HepG2 (cell line): Measurements from ENCODE around the gene TRAPPC4. TPM values are rescaled to one million over a fixed set of nuclear protein-coding genes. Genes with fewer than 3 reads are reported as not detected.
A peak's percentile ranks its signal among the peaks of the same experiment; 100 is the strongest.

ENCODE experiments used
- CAMTA2 ChIP-seq: sonication (generic); formaldehyde crosslinking; IDR thresholded peaks from 2 replicates; pipeline ENCODE4 v1.4.0; 2020; ENCODE audit warnings: mild to moderate bottlenecking, missing genetic modification reagents, borderline replicate concordance
- CREBL2 ChIP-seq: sonication (generic); formaldehyde crosslinking; IDR thresholded peaks from 2 replicates; pipeline ENCODE4 v1.8.1; 2023; ENCODE audit warnings: missing genetic modification reagents, mild to moderate bottlenecking, borderline replicate concordance
- ELF3 ChIP-seq: IDR thresholded peaks from 2 replicates; pipeline ENCODE4 v1.6.1; 2016; ENCODE audit warnings: missing genetic modification reagents, missing compliant biosample characterization
- FOXA3 ChIP-seq: IDR thresholded peaks from 2 replicates; pipeline ENCODE4 v1.6.1; 2016; ENCODE audit warnings: missing genetic modification reagents, missing compliant biosample characterization
- IKZF4 ChIP-seq: sonication (generic); formaldehyde crosslinking; IDR thresholded peaks from 2 replicates; pipeline ENCODE4 v1.5.1; 2020; ENCODE audit warnings: borderline replicate concordance, mild to moderate bottlenecking, low read depth, missing genetic modification reagents; ENCODE audit errors: not compliant biosample characterization
- KDM2A ChIP-seq: sonication (generic); formaldehyde crosslinking; IDR thresholded peaks from 2 replicates; pipeline ENCODE4 v1.4.0; 2020; ENCODE audit warnings: low read depth, missing genetic modification reagents, borderline replicate concordance
- LCORL ChIP-seq, 2 experiments: fragments of 450-650 bp in 1 of 2; sonication (generic) in 1 of 2; formaldehyde crosslinking in 1 of 2; IDR thresholded peaks; 2 replicates each; pipeline versions ENCODE4 v1.5.0 to v1.6.1; 2017 to 2020; ENCODE audit warnings: antibody characterized with exemption in 1 of 2, missing genetic modification reagents in 1 of 2
- LRRFIP1 ChIP-seq: sonication (generic); formaldehyde crosslinking; conservative IDR thresholded peaks from 2 replicates; pipeline ENCODE4 v1.4.0; 2020; ENCODE audit warnings: missing genetic modification reagents
- MED1 ChIP-seq: sonication (generic); formaldehyde crosslinking; IDR thresholded peaks from 2 replicates; pipeline ENCODE4 v1.4.0; 2020; ENCODE audit warnings: missing genetic modification reagents
- MEF2D ChIP-seq: sonication (generic); formaldehyde crosslinking; IDR thresholded peaks from 2 replicates; pipeline ENCODE4 v1.5.1; 2020; ENCODE audit warnings: mild to moderate bottlenecking, missing genetic modification reagents
- NCOR1 ChIP-seq: fragments of 200-600 bp; sonication (generic); IDR thresholded peaks from 2 replicates; pipeline ENCODE4 v1.7.0; 2017; ENCODE audit warnings: antibody characterized with exemption, low read length, borderline replicate concordance
- NONO ChIP-seq, 2 experiments: fragments of 450-650 bp in 1 of 2; sonication (generic) in 1 of 2; formaldehyde crosslinking in 1 of 2; IDR thresholded peaks in 1 of 2; conservative IDR thresholded peaks in 1 of 2; 2 replicates each; pipeline versions ENCODE4 v1.6.1 to v1.8.0; 2017 to 2022; ENCODE audit warnings: mild to moderate bottlenecking in 1 of 2, missing genetic modification reagents in 1 of 2, moderate library complexity in 1 of 2
- PHF20 ChIP-seq: sonication (generic); formaldehyde crosslinking; IDR thresholded peaks from 2 replicates; pipeline ENCODE4 v1.5.0; 2020; ENCODE audit warnings: mild to moderate bottlenecking, missing genetic modification reagents
- SMAD3 ChIP-seq: sonication (generic); formaldehyde crosslinking; IDR thresholded peaks from 2 replicates; pipeline ENCODE4 v1.4.0; 2020; ENCODE audit warnings: missing genetic modification reagents
- SPEN ChIP-seq: sonication (generic); formaldehyde crosslinking; IDR thresholded peaks from 2 replicates; pipeline ENCODE4 v1.5.1; 2020; ENCODE audit warnings: low read depth, mild to moderate bottlenecking, missing genetic modification reagents
- TAF15 ChIP-seq: fragments of 200-400 bp; formaldehyde crosslinking; IDR thresholded peaks from one replicate; pipeline ENCODE4 v1.6.1; 2018; ENCODE audit warnings: mild to moderate bottlenecking, low read depth, low read length; ENCODE audit not compliant: poor library complexity, severe bottlenecking
- TBP ChIP-seq: sonication (generic); formaldehyde crosslinking; IDR thresholded peaks from 2 replicates; pipeline ENCODE4 v1.5.0; 2020; ENCODE audit warnings: missing genetic modification reagents
- TMF1 ChIP-seq: sonication (generic); formaldehyde crosslinking; IDR thresholded peaks from 2 replicates; pipeline ENCODE4 v1.8.1; 2022; ENCODE audit warnings: low read depth, missing genetic modification reagents
- ZNF253 ChIP-seq: sonication (generic); formaldehyde crosslinking; IDR thresholded peaks from 2 replicates; pipeline ENCODE4 v1.8.0; 2022; ENCODE audit warnings: mild to moderate bottlenecking, missing genetic modification reagents, borderline replicate concordance
- ZNF737 ChIP-seq: sonication (generic); formaldehyde crosslinking; IDR thresholded peaks from 2 replicates; pipeline ENCODE4 v1.5.0; 2020; ENCODE audit warnings: missing genetic modification reagents, mild to moderate bottlenecking, borderline replicate concordance
- ZNF746 ChIP-seq: sonication (generic); formaldehyde crosslinking; IDR thresholded peaks from 2 replicates; pipeline ENCODE4 v1.8.0; 2022; ENCODE audit warnings: mild to moderate bottlenecking, missing genetic modification reagents
- polyA plus RNA-seq, 8 experiments: library from polyadenylated mRNA; depleted of rRNA in 3 of 8; stranded (reverse) in 7 of 8; unstranded in 1 of 8; fragments of >200 nt; fragmentation: Illumina TruSeq in 4 of 8; extraction: Trizol in 4 of 8; gene quantifications; 2 replicates each; pipeline versions ENCODE4 v1.2.1 to v1.2.3, GENCODE V29; 2011 to 2016; ENCODE audit warnings: low read depth in 4 of 8, missing spikeins in 1 of 8, mixed read lengths in 1 of 8; ENCODE audit not compliant: insufficient read depth in 1 of 8
- total RNA-seq, 5 experiments: library from RNA; depleted of rRNA; stranded (reverse); fragments of >200 nt; fragmentation: Illumina TruSeq; extraction: Trizol; gene quantifications; 2 replicates each; pipeline ENCODE4 v1.2.3, GENCODE V29; 2016; ENCODE audit warnings: low read depth in 1 of 5
- TF ChIP-seq, protein P1 (sequence below): sonication (generic); formaldehyde crosslinking; IDR thresholded peaks from 2 replicates; pipeline ENCODE4 v1.4.0; 2020; ENCODE audit warnings: missing genetic modification reagents
- TF ChIP-seq, protein P2 (sequence below): sonication (generic); formaldehyde crosslinking; IDR thresholded peaks from 2 replicates; pipeline ENCODE4 v1.4.0; 2020; ENCODE audit warnings: missing genetic modification reagents

TRAPPC4 gene
- total and polyA plus RNA-seq, 2 of the 13 experiments (the other 11 are each of a cell fraction or from before 2014, with no cell fraction given), result 97.4 to 140 TPM

DNA sequence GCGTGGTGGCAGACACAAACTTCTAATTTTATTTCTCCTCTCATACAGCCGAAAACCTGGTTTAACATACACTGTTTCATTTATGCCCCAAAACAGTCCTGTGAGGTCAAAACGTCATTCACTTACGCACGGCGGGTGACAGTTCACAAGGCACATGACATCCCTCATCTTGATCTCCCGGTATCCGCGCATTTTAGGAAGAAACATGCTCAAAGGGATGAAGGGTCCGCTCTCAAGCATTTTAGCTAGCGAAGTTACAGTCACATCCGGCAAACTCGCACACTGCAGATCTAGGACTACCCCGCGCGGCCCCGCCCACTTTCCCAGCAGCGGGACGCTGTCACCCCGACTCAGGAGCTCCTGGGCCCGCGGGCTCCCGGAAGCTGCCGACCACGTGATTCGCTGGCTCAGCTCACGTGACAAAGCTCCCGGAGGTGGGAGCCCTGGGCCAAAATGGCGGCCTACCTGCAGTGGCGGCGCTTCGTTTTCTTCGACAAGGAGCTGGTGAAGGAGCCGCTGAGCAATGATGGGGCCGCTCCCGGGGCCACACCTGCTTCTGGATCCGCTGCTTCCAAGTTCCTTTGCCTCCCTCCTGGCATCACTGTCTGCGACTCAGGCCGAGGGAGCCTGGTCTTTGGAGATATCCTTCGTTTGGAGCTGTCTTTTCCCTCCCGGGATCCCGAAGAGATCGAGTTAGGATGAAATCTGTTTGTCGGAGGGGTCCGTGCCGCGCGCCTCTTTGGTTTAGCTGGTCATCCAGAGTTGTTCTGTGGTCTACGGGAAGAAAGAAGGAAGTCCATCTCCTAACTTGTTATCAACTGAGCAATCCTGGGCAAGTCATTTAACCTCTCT, 49.0 kb downstream of the TRAPPC4 start, which contains the start of gene VPS11 (continued):
- TF ChIP-seq, protein P1, sequence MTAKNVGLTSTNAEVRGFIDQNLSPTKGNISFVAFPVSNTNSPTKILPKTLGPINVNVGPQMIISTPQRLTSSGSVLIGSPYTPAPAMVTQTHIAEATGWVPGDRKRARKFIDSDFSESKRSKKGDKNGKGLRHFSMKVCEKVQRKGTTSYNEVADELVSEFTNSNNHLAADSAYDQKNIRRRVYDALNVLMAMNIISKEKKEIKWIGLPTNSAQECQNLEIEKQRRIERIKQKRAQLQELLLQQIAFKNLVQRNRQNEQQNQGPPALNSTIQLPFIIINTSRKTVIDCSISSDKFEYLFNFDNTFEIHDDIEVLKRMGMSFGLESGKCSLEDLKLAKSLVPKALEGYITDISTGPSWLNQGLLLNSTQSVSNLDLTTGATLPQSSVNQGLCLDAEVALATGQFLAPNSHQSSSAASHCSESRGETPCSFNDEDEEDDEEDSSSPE, result peak; percentile 79
- TF ChIP-seq ZNF737 (CRISPR knock-in tag) (no peak), ZNF253 (CRISPR knock-in tag) (no peak), ZNF746 (CRISPR knock-in tag) (no peak), SPEN (CRISPR knock-in tag) (peak; percentile 82), TBP (CRISPR knock-in tag) (no peak), CREBL2 (CRISPR knock-in tag) (no peak), CAMTA2 (CRISPR knock-in tag) (no peak), SMAD3 (CRISPR knock-in tag) (peak; percentile 76; the same call in 1 of the 2 replicates), LRRFIP1 (no peak), TMF1 (CRISPR knock-in tag) (peak; percentile 65; the same call in 1 of the 2 replicates), NCOR1 (no peak), TAF15 (no peak), MED1 (CRISPR knock-in tag) (peak; percentile 60), FOXA3 (CRISPR knock-in tag) (peak; percentile 51), NONO (IDR thresholded peaks at IDR 0.05) (no peak), NONO (CRISPR knock-in tag; conservative IDR thresholded peaks at IDR 0.05) (peak; percentile 16; the same call in 1 of the 2 replicates), MEF2D (CRISPR knock-in tag) (peak; percentile 57; the same call in 1 of the 2 replicates), ELF3 (CRISPR knock-in tag) (peak; percentile 83), IKZF4 (CRISPR knock-in tag) (no peak), LCORL (IDR thresholded peaks at IDR 0.05) (no peak), LCORL (CRISPR knock-in tag; IDR thresholded peaks at IDR 0.05) (peak; percentile 68; the same call in 1 of the 2 replicates), KDM2A (CRISPR knock-in tag) (peak; percentile 96), PHF20 (CRISPR knock-in tag) (peak; percentile 99)
- TF ChIP-seq, protein P2, sequence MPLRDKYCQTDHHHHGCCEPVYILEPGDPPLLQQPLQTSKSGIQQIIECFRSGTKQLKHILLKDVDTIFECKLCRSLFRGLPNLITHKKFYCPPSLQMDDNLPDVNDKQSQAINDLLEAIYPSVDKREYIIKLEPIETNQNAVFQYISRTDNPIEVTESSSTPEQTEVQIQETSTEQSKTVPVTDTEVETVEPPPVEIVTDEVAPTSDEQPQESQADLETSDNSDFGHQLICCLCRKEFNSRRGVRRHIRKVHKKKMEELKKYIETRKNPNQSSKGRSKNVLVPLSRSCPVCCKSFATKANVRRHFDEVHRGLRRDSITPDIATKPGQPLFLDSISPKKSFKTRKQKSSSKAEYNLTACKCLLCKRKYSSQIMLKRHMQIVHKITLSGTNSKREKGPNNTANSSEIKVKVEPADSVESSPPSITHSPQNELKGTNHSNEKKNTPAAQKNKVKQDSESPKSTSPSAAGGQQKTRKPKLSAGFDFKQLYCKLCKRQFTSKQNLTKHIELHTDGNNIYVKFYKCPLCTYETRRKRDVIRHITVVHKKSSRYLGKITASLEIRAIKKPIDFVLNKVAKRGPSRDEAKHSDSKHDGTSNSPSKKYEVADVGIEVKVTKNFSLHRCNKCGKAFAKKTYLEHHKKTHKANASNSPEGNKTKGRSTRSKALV (CRISPR knock-in tag), result no peak
